AG04449 (cell line): ENCODE measurements around the gene JAKMIP1.
"Not testable (repeated sequence)": the region's sequence is repeated elsewhere in the genome, so short reads cannot be mapped to it uniquely, and the experiment has no call there.

Source experiments
- CTCF ChIA-PET: fragments of 350-600 bp; formaldehyde crosslinking; extraction: SDS; loops from one replicate; lab custom pipeline; 2021; ENCODE audit warnings: antibody characterized with exemption; lab: Yijun Ruan, JAX
- POLR2A ChIA-PET: fragments of 400-600, 350-600 bp; formaldehyde crosslinking; extraction: SDS; loops from one replicate; lab custom pipeline; 2020; ENCODE audit warnings: antibody characterized with exemption, inconsistent platforms; lab: Yijun Ruan, JAX
- DNase-seq: peaks from one replicate; pipeline ENCODE4 v3.0.0-alpha.2; 2010; ENCODE audit warnings: low read depth, low spot score
- H3K4me3 ChIP-seq: 2 replicates; pipeline ENCODE4 v1.5.1; 2011; ENCODE audit warnings: low read depth, mild to moderate bottlenecking, control low read depth, low read length
- CTCF ChIP-seq: IDR thresholded peaks from one replicate; pipeline ENCODE4 v1.5.1; 2011; ENCODE audit warnings: mild to moderate bottlenecking, moderate library complexity, low read length, control low read depth, inconsistent platforms; ENCODE audit not compliant: insufficient read depth; ENCODE audit errors: missing control alignments

Gene JAKMIP1

GRCh38 chr4:6148506-6149205 is 51.7 kb downstream of the JAKMIP1 start:
- no peak for TF ChIP-seq CTCF
- CTCF ChIA-PET: no interaction called here
- POLR2A ChIA-PET: no interaction called here
- no peak overlapping the region for H3K4me3 ChIP-seq
- DNase-seq: no peak

GRCh38 chr4:6147441-6147840 is 52.9 kb downstream of the JAKMIP1 start:
- no peak for TF ChIP-seq CTCF
- ChIA-PET CTCF (no interaction called here), POLR2A (no interaction called here)
- H3K4me3 ChIP-seq: no peak overlapping the region
- DNase-seq: no peak

GRCh38 chr4:6143603-6144181 is 56.7 kb downstream of the JAKMIP1 start:
- TF ChIP-seq CTCF: no peak
- ChIA-PET CTCF (no interaction called here), POLR2A (no interaction called here)
- no peak overlapping the region for H3K4me3 ChIP-seq
- DNase-seq: no peak

- CTCF ChIA-PET: no interaction called here
- DNase-seq: no peak
- no peak for TF ChIP-seq CTCF
- no peak overlapping the region for H3K4me3 ChIP-seq
- POLR2A ChIA-PET: no interaction called here
Observed at GRCh38 chr4:6142935-6143602, 57.3 kb downstream of the JAKMIP1 start.

GRCh38 chr4:6142511-6142910 is 57.8 kb downstream of the JAKMIP1 start:
- DNase-seq: no peak
- ChIA-PET CTCF (no interaction called here), POLR2A (no interaction called here)
- no peak overlapping the region for H3K4me3 ChIP-seq
- TF ChIP-seq CTCF: no peak

GRCh38 chr4:6141554-6141953 is 58.8 kb downstream of the JAKMIP1 start:
- DNase-seq: no peak
- POLR2A ChIA-PET: no interaction called here
- CTCF ChIA-PET: no interaction called here
- no peak for TF ChIP-seq CTCF
- no peak overlapping the region for H3K4me3 ChIP-seq

GRCh38 chr4:6141021-6141420 is 59.3 kb downstream of the JAKMIP1 start:
- CTCF ChIA-PET, DNase-seq, H3K4me3 ChIP-seq, POLR2A ChIA-PET: not testable (repeated sequence)
